Smooth muscle cell (in vitro differentiated cells): ENCODE results near the gene MYCN. TPM values are rescaled to one million over a fixed set of nuclear protein-coding genes. Genes with fewer than 3 reads are reported as not detected.

Experiments used
- DNase-seq: peaks from one replicate; lab custom pipeline; 2025; ENCODE audit not compliant: unreplicated experiment; lab: John Stamatoyannopoulos, UW
- H2AFZ ChIP-seq: fragments of 200-600 bp; sonication (generic); 2 replicates; pipeline ENCODE4 v1.6.0; 2016; ENCODE audit warnings: antibody characterized with exemption, low read depth, mild to moderate bottlenecking
- H3F3A ChIP-seq: fragments of 200-600 bp; sonication (generic); 2 replicates; pipeline ENCODE4 v1.6.0; 2017; ENCODE audit warnings: antibody characterized with exemption, low read depth
- H3K27ac ChIP-seq: fragments of 200-600 bp; sonication (generic); 2 replicates; pipeline ENCODE4 v1.5.1; 2016; ENCODE audit warnings: low read depth, mild to moderate bottlenecking
- H3K27me3 ChIP-seq: fragments of 200-600 bp; sonication (generic); 2 replicates; pipeline ENCODE4 v1.6.1; 2016; ENCODE audit warnings: low read depth, mild to moderate bottlenecking
- H3K36me3 ChIP-seq: fragments of 200-600 bp; sonication (generic); 2 replicates; pipeline ENCODE4 v1.5.1; 2016; ENCODE audit warnings: low read depth
- H3K4me1 ChIP-seq: fragments of 200-600 bp; sonication (generic); 2 replicates; pipeline ENCODE4 v1.5.1; 2016; ENCODE audit warnings: low read depth
- H3K4me2 ChIP-seq: fragments of 200-600 bp; sonication (generic); 2 replicates; pipeline ENCODE4 v1.6.0; 2016; ENCODE audit warnings: mild to moderate bottlenecking
- H3K4me3 ChIP-seq: fragments of 200-600 bp; sonication (generic); 2 replicates; pipeline ENCODE4 v1.5.1; 2016; ENCODE audit warnings: mild to moderate bottlenecking
- H3K79me2 ChIP-seq: fragments of 200-600 bp; sonication (generic); 2 replicates; pipeline ENCODE4 v1.6.0; 2016; ENCODE audit warnings: low read depth, mild to moderate bottlenecking
- H3K9ac ChIP-seq: fragments of 200-600 bp; sonication (generic); 2 replicates; pipeline ENCODE4 v1.6.0; 2016; ENCODE audit warnings: low read depth
- H3K9me3 ChIP-seq: fragments of 200-600 bp; sonication (generic); replicated peaks from 2 replicates; pipeline ENCODE4 v1.5.1; 2016; ENCODE audit warnings: low read depth
- H4K20me1 ChIP-seq: fragments of 200-600 bp; sonication (generic); 2 replicates; pipeline ENCODE4 v1.6.0; 2016; ENCODE audit warnings: low read depth
- CTCF ChIP-seq: fragments of 200-600 bp; sonication (generic); IDR thresholded peaks from 2 replicates; pipeline ENCODE4 v1.5.1; 2017; ENCODE audit warnings: borderline replicate concordance, mild to moderate bottlenecking, antibody characterized with exemption; ENCODE audit not compliant: insufficient read depth, poor library complexity, severe bottlenecking
- WGBS: methylation state at CpG from one replicate; pipeline ENCODE4 v1.1.7; 2016; ENCODE audit warnings: low lambda C conversion rate; 5-methylcytosine and 5-hydroxymethylcytosine counted together
- polyA plus RNA-seq: library from polyadenylated mRNA; unstranded; fragments of >200 nt; fragmentation: Nextera tagmentation; extraction: Ambion mirVana; gene quantifications from 2 replicates; pipeline ENCODE4 v1.2.1, GENCODE V29; 2016
- total RNA-seq: library from RNA; depleted of rRNA; stranded (reverse); fragments of >200 nt; gene quantifications from 2 replicates; pipeline ENCODE4 v1.2.3, GENCODE V29; 2014

The MYCN gene
- total and polyA plus RNA-seq, 2 experiments from 2014 or later, result 6.9 to 18.3 TPM

DNA sequence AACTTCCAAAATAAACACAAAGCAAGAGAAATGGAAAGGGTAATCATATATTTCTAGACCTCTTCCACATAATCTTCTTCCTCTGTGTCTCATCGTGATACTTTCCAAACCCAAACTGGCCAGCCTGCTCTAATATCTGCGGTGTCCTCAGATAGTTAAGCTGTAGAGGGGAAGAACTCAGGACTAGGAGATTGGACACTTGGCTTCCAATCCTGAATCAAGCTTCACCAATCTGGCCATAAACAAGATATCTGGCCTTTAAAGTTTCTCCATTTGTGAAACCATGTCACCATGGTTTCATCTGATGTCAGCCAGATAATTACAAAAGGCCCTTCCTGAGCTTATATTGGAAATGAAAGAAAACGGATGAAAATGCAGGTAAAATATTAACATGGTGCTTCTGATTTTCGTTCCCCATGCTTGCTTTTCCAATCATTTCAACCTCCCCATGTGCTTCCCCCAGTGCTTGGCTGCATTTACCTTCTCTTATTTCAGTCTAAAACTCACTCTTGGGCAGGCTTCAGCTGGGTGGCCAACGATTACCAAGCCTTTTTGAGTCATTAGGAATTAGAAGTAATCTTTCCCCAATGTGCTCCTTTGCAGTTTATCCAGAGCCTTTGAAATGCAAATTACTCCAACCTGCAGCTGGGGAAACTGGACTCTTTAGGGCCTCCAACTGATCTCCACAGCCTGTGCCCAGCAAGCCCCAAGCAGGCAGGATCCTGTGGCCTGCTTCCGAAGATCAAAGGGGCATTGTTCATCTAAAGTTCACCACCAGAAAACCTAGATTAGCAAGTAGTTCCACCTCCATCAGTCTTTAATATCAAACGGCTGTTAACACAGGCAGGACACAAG is 44.5 kb upstream of the MYCN start:
- DNase-seq, result no peak
- Histone ChIP-seq H3K79me2 (no peaks in the 10 kb centered on the region), H3K9ac (no peak overlapping the region), H3K27me3 (no peaks in the 10 kb centered on the region), H3K27ac (no peak overlapping the region), H3K4me1 (peaks cover 40% of the 10 kb centered on the region), H4K20me1 (no peaks in the 10 kb centered on the region), H3K4me2 (no peak overlapping the region), H3F3A (no peaks in the 10 kb centered on the region), H2AFZ (no peak overlapping the region), H3K9me3 (peaks cover 9% of the 10 kb centered on the region), H3K36me3 (no peaks in the 10 kb centered on the region), H3K4me3 (no peak overlapping the region)
- TF ChIP-seq CTCF, result no peak
- WGBS, result 67% methylated on average over 7 of the region's 7 CpGs

- no peaks in the 10 kb centered on the region for H3K27me3 ChIP-seq
- no peak for DNase-seq
- H2AFZ ChIP-seq, result no peak overlapping the region
- no peaks in the 10 kb centered on the region for H3F3A ChIP-seq
- H3K4me3 ChIP-seq, result no peak overlapping the region
- H4K20me1 ChIP-seq, result no peaks in the 10 kb centered on the region
- H3K9me3 ChIP-seq, result peaks cover 9% of the 10 kb centered on the region
- H3K27ac ChIP-seq, result no peak overlapping the region
- no peak overlapping the region for H3K9ac ChIP-seq
- H3K36me3 ChIP-seq, result no peaks in the 10 kb centered on the region
- 92% methylated on average over 4 of the region's 4 CpGs for WGBS
- no peaks in the 10 kb centered on the region for H3K79me2 ChIP-seq
- no peak overlapping the region for H3K4me2 ChIP-seq
- H3K4me1 ChIP-seq, result peaks cover 31% of the 10 kb centered on the region
- TF ChIP-seq CTCF, result no peak
These were observed 43.5 kb upstream of the MYCN start for GRCh38 chr2:15896859-15897258.

- H2AFZ ChIP-seq, result no peak overlapping the region
- no peaks in the 10 kb centered on the region for H3K79me2 ChIP-seq
- no peaks in the 10 kb centered on the region for H3K36me3 ChIP-seq
- WGBS, result 94% methylated on average over 4 of the region's 4 CpGs
- TF ChIP-seq CTCF, result no peak
- peaks cover 9% of the 10 kb centered on the region for H3K9me3 ChIP-seq
- H3K9ac ChIP-seq, result no peak overlapping the region
- no peak for DNase-seq
- no peak overlapping the region for H3K4me3 ChIP-seq
- H4K20me1 ChIP-seq, result no peaks in the 10 kb centered on the region
- H3K4me2 ChIP-seq, result no peak overlapping the region
- no peaks in the 10 kb centered on the region for H3F3A ChIP-seq
- H3K4me1 ChIP-seq, result peaks cover 27% of the 10 kb centered on the region
- no peaks in the 10 kb centered on the region for H3K27me3 ChIP-seq
- H3K27ac ChIP-seq, result no peak overlapping the region
These were observed 42.8 kb upstream of the MYCN start for GRCh38 chr2:15897431-15898098.
